ENCODE data around the gene PLET1.

The PLET1 gene

GRCh38 chr11:112269139-112269538, 8.5 kb upstream of the PLET1 start:
- H3K36me3 ChIP-seq (ENCODE audit: control insufficient read depth in 2 of 2, insufficient read depth in 1 of 2, low read length in 2 of 2) = no peaks in the 10 kb centered on the region
- no peak overlapping the region for H3K4me3 ChIP-seq (ENCODE audit: low read depth, low read length)
- H3K4me1 ChIP-seq (ENCODE audit: control insufficient read depth, insufficient read depth, low read length) = no peaks in the 10 kb centered on the region
- H3K27ac ChIP-seq (ENCODE audit: extremely low read depth, low read depth, low read length) = no peak overlapping the region
- no peaks in the 10 kb centered on the region for H3K9me3 ChIP-seq (ENCODE audit: control insufficient read depth, insufficient read depth, low read depth, low read length)
- POLR2A ChIA-PET = no interaction called here
- CTCF ChIA-PET = interaction anchor here (0.7 to 2.7 kb wide), 3 partner anchors 11 to 1263 kb away, joined by 3 to 22 read pairs (median 5); no protein-coding TSS in a partner anchor
- TF ChIP-seq ZNF596 (tag by site-specific recombination; IDR thresholded peaks at IDR 0.05) (no peak), ZNF449 (tag by site-specific recombination; IDR thresholded peaks at IDR 0.05) (no peak), ZNF140 (tag by site-specific recombination; IDR thresholded peaks at IDR 0.05) (no peak), ZNF146 (tag by site-specific recombination; IDR thresholded peaks at IDR 0.05) (no peak), ZNF658 (tag by site-specific recombination; IDR thresholded peaks at IDR 0.05) (no peak)

GRCh38 chr11:112268406-112268805, 7.7 kb upstream of the PLET1 start:
- CTCF ChIA-PET = interaction anchor here (0.5 to 2.1 kb wide), 3 partner anchors 47 to 1264 kb away, joined by 3 to 5 read pairs (median 4); no protein-coding TSS in a partner anchor
- H3K4me1 ChIP-seq (ENCODE audit: control insufficient read depth, insufficient read depth, low read length) = no peaks in the 10 kb centered on the region

More at GRCh38 chr11:112268406-112268805, 7.7 kb upstream of the PLET1 start:
- Histone ChIP-seq H3K9me3 (ENCODE audit: control insufficient read depth, insufficient read depth, low read depth, low read length) (no peaks in the 10 kb centered on the region), H3K4me3 (ENCODE audit: low read depth, low read length) (no peak overlapping the region), H3K27ac (ENCODE audit: extremely low read depth, low read depth, low read length) (no peak overlapping the region), H3K36me3 (ENCODE audit: control insufficient read depth in 2 of 2, insufficient read depth in 1 of 2, low read length in 2 of 2) (no peaks in the 10 kb centered on the region)
- POLR2A ChIA-PET = no interaction called here
- TF ChIP-seq ZNF776 (tag by site-specific recombination; IDR thresholded peaks at IDR 0.05; ENCODE audit: borderline replicate concordance) = no peak
- no peak for TF ChIP-seq ZBTB44 (tag by site-specific recombination; IDR thresholded peaks at IDR 0.05)
- no peak for TF ChIP-seq ZNF548 (tag by site-specific recombination; IDR thresholded peaks at IDR 0.05)
- TF ChIP-seq ZBTB49 (tag by site-specific recombination; IDR thresholded peaks at IDR 0.05; ENCODE audit: low read depth) = no peak
- no peak for TF ChIP-seq HOXD13 (CRISPR knock-in tag; IDR thresholded peaks at IDR 0.05; ENCODE audit: borderline replicate concordance)
- TF ChIP-seq ZNF398 (tag by site-specific recombination; IDR thresholded peaks at IDR 0.05) = no peak
- no peak for TF ChIP-seq ZNF335 (tag by site-specific recombination; conservative IDR thresholded peaks at IDR 0.05)
- no peak for TF ChIP-seq MYNN (tag by site-specific recombination; IDR thresholded peaks at IDR 0.05; ENCODE audit: borderline replicate concordance)
- no peak for TF ChIP-seq KLF1 (tag by site-specific recombination; IDR thresholded peaks at IDR 0.05)
- TF ChIP-seq ZXDB (tag by site-specific recombination; IDR thresholded peaks at IDR 0.05) = no peak
- no peak for TF ChIP-seq ZNF510 (tag by site-specific recombination; IDR thresholded peaks at IDR 0.05; ENCODE audit: insufficient replicate concordance)

Data from HEK293 (cell line).